NCI-H446 (cell line): ENCODE measurements around the gene PILRB.

ENCODE experiments used
- DNase-seq, 2 experiments: peaks; one replicate each; lab custom pipeline; 2025; lab: John Stamatoyannopoulos, UW

The PILRB gene

DNA sequence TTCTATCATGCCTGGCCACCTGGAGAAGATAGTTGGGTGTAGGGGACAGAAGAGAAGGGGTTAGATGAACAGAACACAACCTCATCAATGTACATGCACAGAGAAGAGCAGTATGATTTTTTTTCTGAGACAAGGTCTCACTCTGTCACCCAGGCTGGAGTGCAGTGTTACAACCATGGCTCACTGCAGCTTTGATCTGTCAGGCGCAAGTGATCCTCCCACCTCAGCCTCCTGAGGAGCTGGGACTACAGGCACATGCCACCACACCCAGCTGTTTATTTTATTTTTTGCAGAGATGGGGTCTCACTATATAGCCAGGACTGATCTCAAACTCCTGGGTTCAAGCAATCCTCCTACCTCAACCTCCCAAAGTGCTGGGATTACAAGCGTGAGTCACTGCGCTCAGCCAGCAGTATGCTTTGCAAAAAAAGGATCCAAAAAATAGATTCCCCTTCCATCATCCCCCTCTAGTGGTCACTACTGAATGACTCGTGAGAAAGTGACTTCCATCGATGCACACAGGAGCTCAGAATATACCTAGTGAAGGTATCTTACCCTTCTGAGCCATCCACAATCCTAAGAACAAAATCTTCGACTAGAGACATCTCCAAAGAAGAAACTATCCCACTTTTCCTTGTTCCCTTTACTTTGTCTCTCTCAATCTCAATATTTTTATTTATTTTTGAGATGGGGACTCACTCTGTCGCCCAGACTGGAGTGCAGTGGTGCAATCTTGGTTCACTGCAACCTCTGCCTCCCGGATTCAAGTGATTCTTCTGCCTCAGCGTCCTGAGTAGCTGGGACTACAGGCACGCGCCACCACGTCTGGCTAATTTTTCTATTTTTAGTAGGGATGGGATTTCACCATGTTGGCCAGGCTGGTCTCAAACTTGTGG is 49.6 kb downstream of the PILRB start:
- DNase-seq, result peak; percentile 16 to 57

DNA sequence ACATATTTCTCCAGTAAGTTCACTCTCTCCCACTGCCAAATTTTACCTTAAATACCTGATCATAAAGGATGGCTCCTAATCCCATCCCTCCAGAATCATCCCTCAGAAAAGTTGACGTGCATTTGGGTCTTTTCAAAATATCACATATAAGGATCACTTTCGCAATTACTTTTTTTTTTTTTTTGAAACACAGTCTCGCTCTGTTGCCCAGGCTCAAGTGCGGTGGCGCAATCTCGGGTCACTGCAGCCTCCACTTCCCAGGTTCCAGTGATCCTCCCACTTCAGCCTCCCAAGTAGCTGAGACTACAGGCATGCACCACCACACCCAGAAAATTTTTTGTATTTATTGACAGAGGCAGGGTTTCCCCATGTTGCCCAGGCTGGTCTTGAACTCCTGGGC is 53.2 kb downstream of the PILRB start:
- DNase-seq, result no peak

DNA sequence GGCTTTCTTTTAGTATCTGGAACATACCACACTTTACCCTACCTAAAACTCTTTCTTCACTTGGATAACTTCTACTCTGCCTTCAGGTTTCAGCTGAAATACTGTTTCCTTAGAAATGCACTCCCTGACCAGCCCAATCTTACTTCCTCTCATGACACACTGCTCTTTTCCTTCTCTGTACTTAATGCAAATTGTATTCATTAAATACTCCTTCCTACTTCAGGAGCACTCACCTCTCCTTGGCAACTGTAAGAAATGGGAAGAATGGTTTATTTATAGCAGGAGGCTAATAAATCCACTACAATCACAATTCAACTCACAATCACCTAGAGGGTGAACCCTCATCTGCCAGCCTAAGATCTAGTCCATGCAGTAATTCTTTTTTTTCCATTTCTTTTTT is 55.4 kb downstream of the PILRB start:
- DNase-seq, result no peak

DNA sequence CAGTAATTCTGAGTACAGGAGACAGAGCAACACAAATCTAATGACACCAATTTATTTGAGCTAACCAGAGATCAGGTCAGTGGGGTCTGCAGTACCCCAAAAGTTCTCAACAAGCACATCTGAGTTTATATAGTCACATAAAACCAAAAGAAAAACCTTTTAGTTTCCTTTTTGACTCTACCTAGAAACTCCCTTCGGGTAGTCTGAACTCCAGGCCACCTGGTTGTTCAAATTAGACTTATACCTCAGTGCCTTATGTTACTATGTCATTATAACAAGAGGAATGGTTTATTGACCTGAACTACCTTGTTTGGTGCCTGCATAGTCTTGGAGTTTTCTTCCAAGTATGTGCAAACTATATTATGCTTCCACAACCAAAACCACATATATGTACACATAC is 56.0 kb downstream of the PILRB start:
- no peak for DNase-seq

DNA sequence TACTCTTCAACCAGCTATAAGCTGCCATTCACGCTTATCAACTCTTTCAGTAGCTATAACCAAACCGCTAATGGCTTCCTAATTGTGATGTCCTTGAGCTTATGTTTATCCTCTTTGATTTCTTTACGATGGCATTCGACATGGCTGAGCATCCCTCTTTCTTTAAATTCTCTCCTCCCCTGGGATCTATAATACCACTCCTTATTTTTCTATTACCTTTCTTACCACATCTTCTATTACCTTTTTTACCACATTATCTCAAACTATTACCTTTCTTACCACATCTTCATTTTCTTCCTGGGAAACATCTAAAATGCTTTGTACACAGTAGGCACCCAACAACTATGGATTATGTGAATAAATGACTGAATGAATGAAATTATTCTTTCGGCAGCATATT is 57.5 kb downstream of the PILRB start:
- no peak for DNase-seq
